Measurements from ENCODE around the gene MT1G.

- TF ChIP-seq RAD21 (IDR thresholded peaks at IDR 0.05) (no peak), YY1 (IDR thresholded peaks at IDR 0.05) (no peak), FOXA1 (IDR thresholded peaks at IDR 0.05) (no peak), GABPA (IDR thresholded peaks at IDR 0.05 in 1 of 2, conservative IDR thresholded peaks at IDR 0.05 in 1 of 2) (no peak), JUND (IDR thresholded peaks at IDR 0.05) (no peak), HNF4G (IDR thresholded peaks at IDR 0.05) (no peak), TAF1 (conservative IDR thresholded peaks at IDR 0.05) (no peak), RXRA (IDR thresholded peaks at IDR 0.05) (no peak)
- TF ChIP-seq, protein P1, sequence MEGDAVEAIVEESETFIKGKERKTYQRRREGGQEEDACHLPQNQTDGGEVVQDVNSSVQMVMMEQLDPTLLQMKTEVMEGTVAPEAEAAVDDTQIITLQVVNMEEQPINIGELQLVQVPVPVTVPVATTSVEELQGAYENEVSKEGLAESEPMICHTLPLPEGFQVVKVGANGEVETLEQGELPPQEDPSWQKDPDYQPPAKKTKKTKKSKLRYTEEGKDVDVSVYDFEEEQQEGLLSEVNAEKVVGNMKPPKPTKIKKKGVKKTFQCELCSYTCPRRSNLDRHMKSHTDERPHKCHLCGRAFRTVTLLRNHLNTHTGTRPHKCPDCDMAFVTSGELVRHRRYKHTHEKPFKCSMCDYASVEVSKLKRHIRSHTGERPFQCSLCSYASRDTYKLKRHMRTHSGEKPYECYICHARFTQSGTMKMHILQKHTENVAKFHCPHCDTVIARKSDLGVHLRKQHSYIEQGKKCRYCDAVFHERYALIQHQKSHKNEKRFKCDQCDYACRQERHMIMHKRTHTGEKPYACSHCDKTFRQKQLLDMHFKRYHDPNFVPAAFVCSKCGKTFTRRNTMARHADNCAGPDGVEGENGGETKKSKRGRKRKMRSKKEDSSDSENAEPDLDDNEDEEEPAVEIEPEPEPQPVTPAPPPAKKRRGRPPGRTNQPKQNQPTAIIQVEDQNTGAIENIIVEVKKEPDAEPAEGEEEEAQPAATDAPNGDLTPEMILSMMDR (IDR thresholded peaks at IDR 0.05; ENCODE audit: low read depth, low read length, missing input control): no peak
- TF ChIP-seq, protein P2, sequence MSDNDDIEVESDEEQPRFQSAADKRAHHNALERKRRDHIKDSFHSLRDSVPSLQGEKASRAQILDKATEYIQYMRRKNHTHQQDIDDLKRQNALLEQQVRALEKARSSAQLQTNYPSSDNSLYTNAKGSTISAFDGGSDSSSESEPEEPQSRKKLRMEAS (IDR thresholded peaks at IDR 0.05): no peak
- TF ChIP-seq, protein P3, sequence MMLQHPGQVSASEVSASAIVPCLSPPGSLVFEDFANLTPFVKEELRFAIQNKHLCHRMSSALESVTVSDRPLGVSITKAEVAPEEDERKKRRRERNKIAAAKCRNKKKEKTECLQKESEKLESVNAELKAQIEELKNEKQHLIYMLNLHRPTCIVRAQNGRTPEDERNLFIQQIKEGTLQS (IDR thresholded peaks at IDR 0.05): no peak
- TF ChIP-seq, protein P4, sequence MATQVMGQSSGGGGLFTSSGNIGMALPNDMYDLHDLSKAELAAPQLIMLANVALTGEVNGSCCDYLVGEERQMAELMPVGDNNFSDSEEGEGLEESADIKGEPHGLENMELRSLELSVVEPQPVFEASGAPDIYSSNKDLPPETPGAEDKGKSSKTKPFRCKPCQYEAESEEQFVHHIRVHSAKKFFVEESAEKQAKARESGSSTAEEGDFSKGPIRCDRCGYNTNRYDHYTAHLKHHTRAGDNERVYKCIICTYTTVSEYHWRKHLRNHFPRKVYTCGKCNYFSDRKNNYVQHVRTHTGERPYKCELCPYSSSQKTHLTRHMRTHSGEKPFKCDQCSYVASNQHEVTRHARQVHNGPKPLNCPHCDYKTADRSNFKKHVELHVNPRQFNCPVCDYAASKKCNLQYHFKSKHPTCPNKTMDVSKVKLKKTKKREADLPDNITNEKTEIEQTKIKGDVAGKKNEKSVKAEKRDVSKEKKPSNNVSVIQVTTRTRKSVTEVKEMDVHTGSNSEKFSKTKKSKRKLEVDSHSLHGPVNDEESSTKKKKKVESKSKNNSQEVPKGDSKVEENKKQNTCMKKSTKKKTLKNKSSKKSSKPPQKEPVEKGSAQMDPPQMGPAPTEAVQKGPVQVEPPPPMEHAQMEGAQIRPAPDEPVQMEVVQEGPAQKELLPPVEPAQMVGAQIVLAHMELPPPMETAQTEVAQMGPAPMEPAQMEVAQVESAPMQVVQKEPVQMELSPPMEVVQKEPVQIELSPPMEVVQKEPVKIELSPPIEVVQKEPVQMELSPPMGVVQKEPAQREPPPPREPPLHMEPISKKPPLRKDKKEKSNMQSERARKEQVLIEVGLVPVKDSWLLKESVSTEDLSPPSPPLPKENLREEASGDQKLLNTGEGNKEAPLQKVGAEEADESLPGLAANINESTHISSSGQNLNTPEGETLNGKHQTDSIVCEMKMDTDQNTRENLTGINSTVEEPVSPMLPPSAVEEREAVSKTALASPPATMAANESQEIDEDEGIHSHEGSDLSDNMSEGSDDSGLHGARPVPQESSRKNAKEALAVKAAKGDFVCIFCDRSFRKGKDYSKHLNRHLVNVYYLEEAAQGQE (IDR thresholded peaks at IDR 0.05): no peak
Observed at GRCh38 chr16:56652600-56652999, 15.3 kb downstream of the MT1G start.

Measured in liver (tissue), 3 donors.